Left ventricle myocardium inferior (tissue), 1 donor: Measurements from ENCODE around the gene MUCL3. TPM values are rescaled to one million over a fixed set of nuclear protein-coding genes. Genes with fewer than 3 reads are reported as not detected.
A peak's percentile ranks its signal among the peaks of the same experiment; 100 is the strongest.

ENCODE experiments used
- DNase-seq: peaks from one replicate; pipeline ENCODE4 v3.0.0-alpha.2; 2020
- H3K27ac ChIP-seq: fragments of 200-600 bp; replicated peaks from 2 replicates; pipeline ENCODE4 v1.8.0; 2021
- H3K27me3 ChIP-seq: fragments of 200-600 bp; 2 replicates; pipeline ENCODE4 v1.8.0; 2021; ENCODE audit warnings: low read depth
- H3K36me3 ChIP-seq: fragments of 200-600 bp; 2 replicates; pipeline ENCODE4 v1.8.0; 2021
- H3K4me1 ChIP-seq: fragments of 200-600 bp; 2 replicates; pipeline ENCODE4 v1.8.0; 2021
- H3K4me3 ChIP-seq: fragments of 200-600 bp; 2 replicates; pipeline ENCODE4 v1.8.0; 2021; ENCODE audit warnings: mild to moderate bottlenecking, moderate library complexity
- H3K9me3 ChIP-seq: fragments of 200-600 bp; replicated peaks from 2 replicates; pipeline ENCODE4 v1.8.0; 2021
- CTCF ChIP-seq: fragments of 200-600 bp; IDR thresholded peaks from 2 replicates; pipeline ENCODE4 v1.8.0; 2021; ENCODE audit warnings: antibody characterized with exemption, mild to moderate bottlenecking, borderline replicate concordance
- intact Hi-C: fragments of 100-400 bp; cut with micrococcal nuclease; formaldehyde crosslinking; loops from one replicate; pipeline ENCODE4 v1.11.0; 2022
- total RNA-seq: library from RNA; stranded (reverse); fragmentation: NEBNext Ultra II Directional; extraction: Animal tissue kit (Norgen Biotek cat#: 25700); gene quantifications from one replicate; pipeline ENCODE4 v1.2.1, GENCODE V29; 2021
- donor health status: DM: no; HTN: yes; CAD: no; lungs with severe emphysema.

The MUCL3 gene
- total RNA-seq, 1 donor from 2014 or later, result not detected

- TF ChIP-seq CTCF, result peak; percentile 54
- H3K9me3 ChIP-seq, result no peaks in the 10 kb centered on the region
- H3K4me1 ChIP-seq, result peaks cover 28% of the 10 kb centered on the region
- H3K27me3 ChIP-seq, result no peaks in the 10 kb centered on the region
- DNase-seq, result peak; percentile 91
- H3K4me3 ChIP-seq, result peak within 1 kb of the TSS; percentile 74
- H3K36me3 ChIP-seq, result peaks cover 46% of the 10 kb centered on the region
- peak within 1 kb of the TSS; percentile 95 for H3K27ac ChIP-seq
- intact Hi-C loops, result no loop called here
These were observed 26.5 kb upstream of the MUCL3 start, which contains the start of gene VARS2 for GRCh38 chr6:30914076-30914853. Gene VARS2, plus strand, starts transcription at chr6:30914238. Its CDS starts 599 bp downstream, at chr6:30914837.

GRCh38 chr6:30914854-30915590 lies 25.8 kb upstream of the MUCL3 start:
- peaks cover 50% of the 10 kb centered on the region for H3K36me3 ChIP-seq
- intact Hi-C loops, result loop anchor here (5.0 kb wide), 1 partner anchor 157 kb away; no protein-coding TSS in a partner anchor
- DNase-seq, result no peak

GRCh38 chr6:30915591-30915946 lies 25.2 kb upstream of the MUCL3 start:
- H3K27ac ChIP-seq, result peak overlapping the region; percentile 95
- H3K4me1 ChIP-seq, result peaks cover 27% of the 10 kb centered on the region
- peak; percentile 72 for TF ChIP-seq CTCF
- H3K4me3 ChIP-seq, result peak overlapping the region; percentile 74
- intact Hi-C loops, result loop anchor here (5.0 kb wide), 1 partner anchor 157 kb away; no protein-coding TSS in a partner anchor
- H3K9me3 ChIP-seq, result no peaks in the 10 kb centered on the region
- DNase-seq, result no peak
- no peaks in the 10 kb centered on the region for H3K27me3 ChIP-seq
- H3K36me3 ChIP-seq, result peaks cover 50% of the 10 kb centered on the region

More at GRCh38 chr6:30914854-30915590, 25.8 kb upstream of the MUCL3 start:
- Histone ChIP-seq H3K27ac (peak overlapping the region; percentile 95), H3K9me3 (no peaks in the 10 kb centered on the region), H3K4me1 (peaks cover 27% of the 10 kb centered on the region), H3K4me3 (peak overlapping the region; percentile 74), H3K27me3 (no peaks in the 10 kb centered on the region)
- no peak for TF ChIP-seq CTCF

- Histone ChIP-seq H3K9me3 (no peaks in the 10 kb centered on the region), H3K27ac (no peak overlapping the region), H3K27me3 (no peaks in the 10 kb centered on the region), H3K36me3 (peaks cover 50% of the 10 kb centered on the region), H3K4me1 (peaks cover 27% of the 10 kb centered on the region), H3K4me3 (no peak overlapping the region)
- no peak for DNase-seq
- intact Hi-C loops, result loop anchor here (5.0 kb wide), 1 partner anchor 155 kb away; no protein-coding TSS in a partner anchor
- TF ChIP-seq CTCF, result no peak
These were observed 23.7 kb upstream of the MUCL3 start for GRCh38 chr6:30917041-30917440.

- DNase-seq, result no peak
- intact Hi-C loops, result loop anchor here (5.0 kb wide), 1 partner anchor 155 kb away; no protein-coding TSS in a partner anchor
- H3K36me3 ChIP-seq, result peaks cover 55% of the 10 kb centered on the region
- H3K4me1 ChIP-seq, result peaks cover 27% of the 10 kb centered on the region
- no peaks in the 10 kb centered on the region for H3K9me3 ChIP-seq
- H3K27me3 ChIP-seq, result no peaks in the 10 kb centered on the region
- TF ChIP-seq CTCF, result no peak
- H3K27ac ChIP-seq, result no peak overlapping the region
- no peak overlapping the region for H3K4me3 ChIP-seq
These were observed 23.3 kb upstream of the MUCL3 start for GRCh38 chr6:30917487-30917886.
